Gastrocnemius medialis (tissue), 4 donors: ENCODE data around the gene CD101. TPM values are rescaled to one million over a fixed set of nuclear protein-coding genes. Genes with fewer than 3 reads are reported as not detected.

Source experiments
- ATAC-seq, 2 donors: fragments of 150-250 bp; one replicate each; pipeline ENCODE4 v1.9.1; 2016
- DNase-seq, 2 donors: peaks; one replicate each; pipeline ENCODE4 v3.0.0-alpha.2; 2019
- H3K27ac ChIP-seq, 4 donors: fragments of 200-600 bp; sonication (generic); 1 replicate in 1 of 4; 2 replicates in 3 of 4; pipeline ENCODE4 v1.5.1; 2016 to 2018; ENCODE audit warnings: mild to moderate bottlenecking in 2 of 4, moderate library complexity in 1 of 4
- H3K27me3 ChIP-seq, 3 donors: fragments of 200-600 bp; sonication (generic) in 2 of 3; 1 replicate in 1 of 3; 2 replicates in 2 of 3; pipeline versions ENCODE4 v1.5.1 to v1.6.0; 2016 to 2019; ENCODE audit warnings: mild to moderate bottlenecking in 1 of 3, moderate library complexity in 1 of 3
- H3K36me3 ChIP-seq, 2 donors: fragments of 200-600 bp; sonication (generic) in 1 of 2; one replicate each; pipeline ENCODE4 v1.5.1; 2017 to 2018
- H3K4me1 ChIP-seq, 2 donors: fragments of 200-600 bp; sonication (generic) in 1 of 2; one replicate each; pipeline ENCODE4 v1.5.1; 2016 to 2017; ENCODE audit warnings: mild to moderate bottlenecking in 2 of 2
- H3K4me3 ChIP-seq, 4 donors: fragments of 200-600 bp; sonication (generic) in 3 of 4; 1 replicate in 1 of 4; 2 replicates in 3 of 4; pipeline ENCODE4 v1.5.1; 2016 to 2019; ENCODE audit warnings: mild to moderate bottlenecking in 2 of 4
- H3K9me3 ChIP-seq, 3 donors: fragments of 200-600 bp; sonication (generic) in 2 of 3; 1 replicate in 1 of 3; 2 replicates in 2 of 3; pipeline ENCODE4 v1.5.1; 2016 to 2019
- POLR2A ChIP-seq, 2 donors: fragments of 450-650 bp; IDR thresholded peaks; one replicate each; pipeline ENCODE4 v1.6.1; 2017; ENCODE audit warnings: antibody characterized with exemption in 2 of 2, mild to moderate bottlenecking in 2 of 2, moderate library complexity in 2 of 2
- in situ Hi-C, 4 donors: fragments of 200-750 bp; cut with MboI; loops; one replicate each; pipeline versions ENCODE4 v1.15.0 to v1.8.0; 2017; ENCODE audit warnings: low sequenced_read_pairs in 4 of 4
- intact Hi-C: fragments of 100-400 bp; cut with DNase I; formaldehyde crosslinking; loops from one replicate; pipeline ENCODE4 v1.15.1; 2023; ENCODE audit warnings: low total_unique reads
- total RNA-seq, 4 donors: library from RNA; depleted of rRNA; stranded (reverse); fragments of >200 nt; gene quantifications; one replicate each; pipeline versions ENCODE4 v1.1.0 to v1.2.3, GENCODE V29; 2016
- TF ChIP-seq, protein P1 (sequence below), 5 experiments: fragments of 450-650 bp in 3 of 5; fragments of 200-600 bp in 2 of 5; sonication (generic) in 2 of 5; IDR thresholded peaks in 4 of 5; conservative IDR thresholded peaks in 1 of 5; 1 replicate in 4 of 5; 2 replicates in 1 of 5; pipeline ENCODE4 v1.5.1; 2016 to 2019; ENCODE audit warnings: antibody characterized with exemption in 5 of 5, mild to moderate bottlenecking in 3 of 5, moderate library complexity in 3 of 5

The CD101 gene
- total RNA-seq, 4 donors from 2014 or later, result 0.10 TPM; not detected in 3

DNA sequence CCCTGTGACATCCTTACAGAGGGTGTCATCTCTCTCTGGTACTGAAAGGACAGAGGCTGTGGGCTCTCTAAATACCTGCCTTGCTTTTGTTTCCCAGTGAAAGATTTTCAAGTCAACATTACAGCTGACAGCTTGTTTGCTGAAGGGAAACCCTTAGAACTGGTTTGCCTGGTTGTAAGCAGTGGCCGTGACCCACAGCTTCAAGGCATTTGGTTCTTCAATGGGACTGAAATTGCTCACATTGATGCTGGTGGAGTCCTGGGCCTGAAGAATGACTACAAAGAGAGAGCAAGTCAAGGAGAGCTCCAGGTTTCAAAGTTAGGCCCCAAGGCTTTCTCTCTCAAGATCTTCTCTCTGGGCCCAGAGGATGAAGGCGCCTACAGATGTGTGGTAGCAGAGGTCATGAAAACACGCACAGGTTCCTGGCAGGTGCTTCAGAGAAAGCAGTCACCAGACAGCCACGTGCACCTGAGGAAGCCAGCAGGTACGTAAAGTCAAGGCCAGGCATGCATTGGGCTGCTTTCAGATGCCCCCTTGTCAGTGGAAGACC is 11.8 kb downstream of the CD101 start:
- H3K9me3 ChIP-seq, result no peaks in the 10 kb centered on the region
- no peak for DNase-seq
- ATAC-seq, result no peak
- no peak overlapping the region for H3K4me3 ChIP-seq
- H3K27me3 ChIP-seq, result no peaks in the 10 kb centered on the region
- intact Hi-C loops, result no loop called here
- in situ Hi-C loops, result no loop called here
- TF ChIP-seq, protein P1, sequence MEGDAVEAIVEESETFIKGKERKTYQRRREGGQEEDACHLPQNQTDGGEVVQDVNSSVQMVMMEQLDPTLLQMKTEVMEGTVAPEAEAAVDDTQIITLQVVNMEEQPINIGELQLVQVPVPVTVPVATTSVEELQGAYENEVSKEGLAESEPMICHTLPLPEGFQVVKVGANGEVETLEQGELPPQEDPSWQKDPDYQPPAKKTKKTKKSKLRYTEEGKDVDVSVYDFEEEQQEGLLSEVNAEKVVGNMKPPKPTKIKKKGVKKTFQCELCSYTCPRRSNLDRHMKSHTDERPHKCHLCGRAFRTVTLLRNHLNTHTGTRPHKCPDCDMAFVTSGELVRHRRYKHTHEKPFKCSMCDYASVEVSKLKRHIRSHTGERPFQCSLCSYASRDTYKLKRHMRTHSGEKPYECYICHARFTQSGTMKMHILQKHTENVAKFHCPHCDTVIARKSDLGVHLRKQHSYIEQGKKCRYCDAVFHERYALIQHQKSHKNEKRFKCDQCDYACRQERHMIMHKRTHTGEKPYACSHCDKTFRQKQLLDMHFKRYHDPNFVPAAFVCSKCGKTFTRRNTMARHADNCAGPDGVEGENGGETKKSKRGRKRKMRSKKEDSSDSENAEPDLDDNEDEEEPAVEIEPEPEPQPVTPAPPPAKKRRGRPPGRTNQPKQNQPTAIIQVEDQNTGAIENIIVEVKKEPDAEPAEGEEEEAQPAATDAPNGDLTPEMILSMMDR (IDR thresholded peaks at IDR 0.05 in 4 of 5, conservative IDR thresholded peaks at IDR 0.05 in 1 of 5), result no peak
- TF ChIP-seq POLR2A (IDR thresholded peaks at IDR 0.05), result no peak
- no peak overlapping the region for H3K27ac ChIP-seq
- H3K36me3 ChIP-seq, result no peaks in the 10 kb centered on the region
- H3K4me1 ChIP-seq, result no peaks in the 10 kb centered on the region

DNA sequence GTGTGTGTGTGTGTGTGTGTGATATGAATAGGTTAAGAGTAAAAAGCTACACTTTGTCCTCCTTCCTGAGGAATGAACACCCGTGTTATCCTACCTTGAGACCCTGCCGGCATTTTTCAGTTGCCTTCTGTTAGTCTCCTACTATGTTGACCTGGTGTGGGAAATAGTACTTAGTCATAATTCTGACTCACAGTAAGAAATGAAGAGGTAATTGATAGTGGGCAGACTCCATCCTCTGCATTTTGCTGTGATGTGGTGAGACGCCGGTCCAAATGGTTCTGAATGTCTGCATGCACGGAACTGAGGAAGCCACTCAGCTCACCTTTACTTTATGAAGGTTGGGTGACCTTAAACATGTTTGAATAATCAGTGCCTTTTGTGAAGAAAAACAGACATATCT is 12.6 kb downstream of the CD101 start:
- in situ Hi-C loops, result no loop called here
- Histone ChIP-seq H3K4me3 (no peak overlapping the region), H3K9me3 (no peaks in the 10 kb centered on the region), H3K27me3 (no peaks in the 10 kb centered on the region), H3K4me1 (no peaks in the 10 kb centered on the region), H3K27ac (no peak overlapping the region), H3K36me3 (no peaks in the 10 kb centered on the region)
- no peak for DNase-seq
- TF ChIP-seq POLR2A (IDR thresholded peaks at IDR 0.05), result no peak
- ATAC-seq, result no peak
- intact Hi-C loops, result no loop called here

DNA sequence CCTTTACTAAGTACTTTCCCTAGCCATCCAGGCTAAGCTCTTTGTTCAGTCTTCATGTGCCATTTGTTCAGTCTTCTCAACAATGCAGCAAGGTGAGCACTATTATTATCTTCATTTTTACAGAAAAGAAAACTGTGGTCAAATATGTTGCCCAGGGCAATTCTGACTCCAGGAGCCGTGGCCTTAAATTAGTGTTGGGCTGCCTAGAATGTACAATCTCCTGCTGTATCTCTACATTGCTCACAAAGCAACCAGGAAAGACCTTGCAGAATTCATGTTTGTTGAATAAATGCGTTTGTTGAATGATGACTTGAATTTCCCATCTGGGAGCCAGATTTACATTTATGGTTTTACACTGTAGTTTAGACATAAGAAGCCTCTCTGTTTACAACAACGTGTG is 14.2 kb downstream of the CD101 start:
- H3K9me3 ChIP-seq, result no peaks in the 10 kb centered on the region
- in situ Hi-C loops, result no loop called here
- no peaks in the 10 kb centered on the region for H3K36me3 ChIP-seq
- no peaks in the 10 kb centered on the region for H3K4me1 ChIP-seq
- H3K27me3 ChIP-seq, result no peaks in the 10 kb centered on the region
- no peak for DNase-seq
- no peak overlapping the region for H3K4me3 ChIP-seq
- intact Hi-C loops, result loop anchor here (1.0 kb wide), 1 partner anchor 42 kb away; no protein-coding TSS in a partner anchor
- TF ChIP-seq, protein P1 (IDR thresholded peaks at IDR 0.05 in 4 of 5, conservative IDR thresholded peaks at IDR 0.05 in 1 of 5), result no peak
- TF ChIP-seq POLR2A (IDR thresholded peaks at IDR 0.05), result no peak
- ATAC-seq, result no peak
- no peak overlapping the region for H3K27ac ChIP-seq

DNA sequence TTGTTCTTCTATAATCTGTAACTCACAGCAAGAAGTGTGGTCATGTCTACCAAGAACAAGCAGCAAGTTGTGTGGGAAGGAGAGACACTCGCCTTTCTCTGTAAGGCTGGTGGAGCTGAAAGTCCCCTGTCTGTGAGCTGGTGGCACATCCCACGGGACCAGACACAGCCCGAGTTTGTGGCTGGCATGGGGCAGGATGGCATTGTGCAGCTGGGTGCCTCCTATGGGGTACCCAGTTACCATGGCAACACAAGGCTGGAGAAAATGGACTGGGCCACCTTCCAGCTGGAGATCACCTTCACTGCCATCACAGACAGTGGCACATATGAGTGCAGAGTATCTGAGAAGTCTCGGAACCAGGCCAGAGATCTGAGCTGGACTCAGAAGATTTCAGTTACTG is 15.5 kb downstream of the CD101 start:
- intact Hi-C loops (no loop called here), in situ Hi-C loops (no loop called here)
- Histone ChIP-seq H3K27ac (no peak overlapping the region), H3K4me1 (no peaks in the 10 kb centered on the region), H3K36me3 (no peaks in the 10 kb centered on the region), H3K4me3 (no peak overlapping the region), H3K27me3 (no peaks in the 10 kb centered on the region), H3K9me3 (no peaks in the 10 kb centered on the region)
- DNase-seq, result no peak
- ATAC-seq, result no peak
- no peak for TF ChIP-seq POLR2A (IDR thresholded peaks at IDR 0.05)
- TF ChIP-seq, protein P1 (IDR thresholded peaks at IDR 0.05 in 4 of 5, conservative IDR thresholded peaks at IDR 0.05 in 1 of 5), result no peak

DNA sequence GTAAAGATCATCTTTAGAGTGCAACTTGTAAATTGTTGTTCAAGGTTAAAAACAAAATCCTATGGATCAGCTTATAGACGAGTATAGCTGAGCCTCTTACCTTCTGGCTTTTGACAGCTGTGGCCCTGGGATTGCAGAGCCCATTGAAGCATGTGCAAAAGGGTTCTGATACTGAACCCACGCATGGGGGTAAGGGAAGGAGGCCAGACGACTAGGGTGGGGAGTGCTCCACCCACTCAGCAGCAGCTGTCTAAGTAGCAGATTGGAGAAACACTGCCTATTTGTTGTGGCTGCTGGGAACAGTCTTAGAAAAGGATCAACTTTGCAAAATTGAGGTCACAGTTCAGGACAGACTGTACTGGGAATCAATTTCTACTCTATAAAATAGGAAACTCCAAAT is 16.1 kb downstream of the CD101 start:
- TF ChIP-seq, protein P1 (IDR thresholded peaks at IDR 0.05 in 4 of 5, conservative IDR thresholded peaks at IDR 0.05 in 1 of 5), result no peak
- no peak for TF ChIP-seq POLR2A (IDR thresholded peaks at IDR 0.05)
- no peaks in the 10 kb centered on the region for H3K4me1 ChIP-seq
- in situ Hi-C loops, result no loop called here
- no peak for ATAC-seq
- no peaks in the 10 kb centered on the region for H3K9me3 ChIP-seq
- DNase-seq, result no peak
- intact Hi-C loops, result no loop called here
- no peaks in the 10 kb centered on the region for H3K27me3 ChIP-seq
- no peak overlapping the region for H3K27ac ChIP-seq
- H3K36me3 ChIP-seq, result no peaks in the 10 kb centered on the region
- H3K4me3 ChIP-seq, result no peak overlapping the region
